ENCODE data around the gene CRKL.

The CRKL gene

GRCh38 chr22:20948989-20949388, 31.8 kb downstream of the CRKL start:
- no peak for TF ChIP-seq CTCF (IDR thresholded peaks at IDR 0.05; ENCODE audit: low read depth, low read length, missing control alignments)
- no peak for DNase-seq (ENCODE audit: extremely low read depth, low read depth)

GRCh38 chr22:20949698-20950183, 32.5 kb downstream of the CRKL start:
- no peak for DNase-seq (ENCODE audit: extremely low read depth, low read depth)
- no peak overlapping the region for H3K4me3 ChIP-seq (replicated peaks; ENCODE audit: low read depth, low read length)
- TF ChIP-seq CTCF (IDR thresholded peaks at IDR 0.05; ENCODE audit: low read depth, low read length, missing control alignments): no peak

More at GRCh38 chr22:20948989-20949388, 31.8 kb downstream of the CRKL start:
- no peak overlapping the region for H3K4me3 ChIP-seq (replicated peaks; ENCODE audit: low read depth, low read length)

DNA sequence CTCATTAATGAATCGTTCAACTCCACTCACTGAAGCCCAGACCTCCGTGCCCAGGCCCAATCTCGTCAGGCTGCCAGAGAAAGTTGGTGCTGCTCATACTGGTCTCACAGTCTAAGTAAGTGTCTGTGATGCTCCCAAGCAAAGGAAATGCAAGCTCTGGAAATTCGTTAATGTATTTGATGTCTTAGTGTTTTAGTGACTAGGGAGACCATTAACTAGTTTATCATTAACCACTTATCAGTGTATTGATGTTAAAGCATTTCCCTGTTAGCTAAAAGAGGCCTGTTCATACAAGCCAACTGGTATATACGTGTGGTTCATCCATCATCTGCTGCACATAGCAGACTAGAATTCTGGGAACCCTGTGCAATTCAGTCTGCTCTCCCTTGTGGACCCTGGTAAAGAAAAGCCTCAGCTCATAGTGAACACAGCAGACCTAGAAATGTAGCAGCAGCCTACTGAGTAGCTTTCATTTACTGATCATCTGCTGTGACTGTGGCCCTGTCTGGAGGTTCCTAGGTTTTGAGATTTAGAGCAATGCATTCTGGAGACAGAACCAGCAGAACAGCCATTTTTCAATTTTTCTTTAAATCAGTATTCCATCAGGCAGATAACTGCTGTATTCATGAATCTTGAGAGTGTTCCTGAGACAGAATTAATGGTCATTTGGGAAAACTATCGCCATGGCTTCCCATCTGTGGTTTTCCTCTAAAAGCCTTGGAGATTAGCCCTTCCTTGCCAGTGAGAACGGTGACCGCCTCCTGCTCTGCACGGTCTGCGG, 34.1 kb downstream of the CRKL start:
- no peak for DNase-seq (ENCODE audit: extremely low read depth, low read depth)
- no peak overlapping the region for H3K4me3 ChIP-seq (replicated peaks; ENCODE audit: low read depth, low read length)
- no peak for TF ChIP-seq CTCF (IDR thresholded peaks at IDR 0.05; ENCODE audit: low read depth, low read length, missing control alignments)

GRCh38 chr22:20951932-20952380, 34.7 kb downstream of the CRKL start:
- no peak for TF ChIP-seq CTCF (IDR thresholded peaks at IDR 0.05; ENCODE audit: low read depth, low read length, missing control alignments)
- H3K4me3 ChIP-seq (replicated peaks; ENCODE audit: low read depth, low read length): no peak overlapping the region
- no peak for DNase-seq (ENCODE audit: extremely low read depth, low read depth)

GRCh38 chr22:20952544-20953341, 35.5 kb downstream of the CRKL start:
- no peak for DNase-seq (ENCODE audit: extremely low read depth, low read depth)
- no peak for TF ChIP-seq CTCF (IDR thresholded peaks at IDR 0.05; ENCODE audit: low read depth, low read length, missing control alignments)
- no peak overlapping the region for H3K4me3 ChIP-seq (replicated peaks; ENCODE audit: low read depth, low read length)

- H3K4me3 ChIP-seq (replicated peaks; ENCODE audit: low read depth, low read length): no peak overlapping the region
- TF ChIP-seq CTCF (IDR thresholded peaks at IDR 0.05; ENCODE audit: low read depth, low read length, missing control alignments): no peak
- DNase-seq (ENCODE audit: extremely low read depth, low read depth): no peak
Observed at GRCh38 chr22:20953342-20953608, 36.1 kb downstream of the CRKL start.
